GM23248 (cell line): Measurements from ENCODE around the gene CDC14A. TPM values are rescaled to one million over a fixed set of nuclear protein-coding genes. Genes with fewer than 3 reads are reported as not detected.
"Not testable (repeated sequence)": the region's sequence is repeated elsewhere in the genome, so short reads cannot be mapped to it uniquely, and the experiment has no call there.

Experiments
- DNase-seq: peaks from one replicate; pipeline ENCODE4 v3.0.0-alpha.2; 2015
- H2AFZ ChIP-seq: fragments of 200-600 bp; sonication (generic); 2 replicates; pipeline ENCODE4 v1.6.1; 2016; ENCODE audit warnings: antibody characterized with exemption
- H3F3A ChIP-seq: fragments of 200-600 bp; sonication (generic); 2 replicates; pipeline ENCODE4 v1.6.1; 2016; ENCODE audit warnings: mild to moderate bottlenecking, antibody characterized with exemption, mixed run types; ENCODE audit not compliant: insufficient read depth
- H3K27ac ChIP-seq: fragments of 200-600 bp; sonication (generic); 2 replicates; pipeline ENCODE4 v1.5.1; 2016; ENCODE audit warnings: mild to moderate bottlenecking
- H3K27me3 ChIP-seq: fragments of 200-600 bp; sonication (generic); replicated peaks from 2 replicates; pipeline ENCODE4 v1.6.1; 2016; ENCODE audit warnings: mild to moderate bottlenecking; ENCODE audit not compliant: insufficient read depth
- H3K36me3 ChIP-seq: fragments of 200-600 bp; sonication (generic); 2 replicates; pipeline ENCODE4 v1.6.1; 2016; ENCODE audit warnings: low read depth, mild to moderate bottlenecking
- H3K4me1 ChIP-seq: fragments of 200-600 bp; sonication (generic); 2 replicates; pipeline ENCODE4 v1.6.1; 2016; ENCODE audit warnings: mild to moderate bottlenecking; ENCODE audit not compliant: insufficient read depth
- H3K4me2 ChIP-seq: fragments of 200-600 bp; sonication (generic); one replicate; pipeline ENCODE4 v1.6.1; 2016; ENCODE audit warnings: mild to moderate bottlenecking; ENCODE audit not compliant: unreplicated experiment
- H3K4me3 ChIP-seq: fragments of 200-600 bp; sonication (generic); 2 replicates; pipeline ENCODE4 v1.5.1; 2016; ENCODE audit warnings: mild to moderate bottlenecking
- H3K79me2 ChIP-seq: fragments of 200-600 bp; sonication (generic); 2 replicates; pipeline ENCODE4 v1.6.1; 2016; ENCODE audit warnings: mild to moderate bottlenecking; ENCODE audit not compliant: insufficient read depth
- H3K9ac ChIP-seq: fragments of 200-600 bp; sonication (generic); 2 replicates; pipeline ENCODE4 v1.6.1; 2016; ENCODE audit warnings: mild to moderate bottlenecking
- H3K9me2 ChIP-seq: fragments of 200-600 bp; sonication (generic); 2 replicates; pipeline ENCODE4 v1.6.1; 2016; ENCODE audit warnings: mixed run types, mild to moderate bottlenecking, moderate library complexity; ENCODE audit not compliant: insufficient read depth
- H3K9me3 ChIP-seq: fragments of 200-600 bp; sonication (generic); one replicate; pipeline ENCODE4 v1.6.1; 2017; ENCODE audit warnings: low read depth
- H4K20me1 ChIP-seq: fragments of 200-600 bp; sonication (generic); 2 replicates; pipeline ENCODE4 v1.6.0; 2016; ENCODE audit not compliant: insufficient read depth
- EZH2 ChIP-seq: fragments of 200-600 bp; sonication (generic); IDR thresholded peaks from 2 replicates; pipeline ENCODE4 v1.6.1; 2018; ENCODE audit warnings: antibody characterized with exemption, mild to moderate bottlenecking; ENCODE audit not compliant: insufficient read depth, poor library complexity, severe bottlenecking
- EZH2phosphoT487 ChIP-seq: fragments of 200-600 bp; sonication (generic); IDR thresholded peaks from 2 replicates; pipeline ENCODE4 v1.6.1; 2018; ENCODE audit warnings: antibody characterized with exemption, moderate library complexity, mild to moderate bottlenecking, low read depth; ENCODE audit not compliant: insufficient read depth
- WGBS, 2 experiments: methylation state at CpG; one replicate each; pipeline ENCODE4 v1.1.6; 2015 to 2017; ENCODE audit warnings: low lambda C conversion rate in 2 of 2, low coverage in 1 of 2; ENCODE audit errors: missing lambda C conversion rate in 2 of 2; 5-methylcytosine and 5-hydroxymethylcytosine counted together
- in situ Hi-C: fragments of 300-500 bp; cut with MboI; formaldehyde crosslinking; loops from 2 replicates; pipeline ENCODE4 v1.15.0; 2020
- polyA plus RNA-seq: library from polyadenylated mRNA; unstranded; fragments of >200 nt; fragmentation: Nextera tagmentation; extraction: Ambion mirVana; gene quantifications from 2 replicates; pipeline ENCODE4 v1.2.1, GENCODE V29; 2016
- total RNA-seq: library from RNA; depleted of rRNA; stranded (reverse); fragments of >200 nt; shearing (Covaris generic); gene quantifications from 2 replicates; pipeline ENCODE4 v1.2.3, GENCODE V29; 2014

CDC14A gene
- total and polyA plus RNA-seq, 2 experiments from 2014 or later = 1.5 to 1.8 TPM

DNA sequence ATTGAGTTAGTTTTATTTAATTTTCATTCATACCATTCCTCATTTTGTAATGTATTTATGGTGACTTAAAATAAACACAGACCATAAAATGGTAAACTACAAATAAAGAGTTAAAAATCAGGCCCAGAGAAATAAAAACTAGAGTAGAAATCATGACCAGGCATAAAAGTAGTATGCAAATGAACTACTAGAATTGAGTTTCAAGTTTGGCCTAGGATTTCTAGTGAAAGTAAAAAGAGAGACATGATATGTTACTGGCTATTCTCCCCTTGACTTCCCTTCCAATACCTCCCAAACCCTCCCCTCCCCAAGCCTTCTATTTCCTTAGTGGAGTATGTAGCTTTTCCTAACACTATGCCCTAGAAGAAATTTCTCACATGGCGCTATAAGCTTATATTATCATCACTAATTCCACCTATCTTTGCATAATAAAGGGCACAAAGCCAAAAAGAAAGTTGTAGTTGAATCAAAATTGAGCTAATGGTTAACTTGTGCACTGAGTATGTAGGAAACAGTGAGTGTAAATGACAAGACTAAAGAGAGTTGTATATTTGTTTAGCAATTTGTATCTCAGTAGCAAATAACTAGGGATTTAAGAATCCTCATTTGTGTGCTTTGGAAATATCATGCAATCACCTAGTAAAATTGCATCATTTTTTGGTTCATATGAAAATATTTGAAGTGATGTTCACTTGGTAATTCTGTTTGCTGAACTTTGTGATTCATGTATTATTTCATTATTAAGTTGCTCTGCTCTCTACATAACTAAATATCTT, 29.7 kb upstream of the CDC14A start:
- no peaks in the 10 kb centered on the region for H4K20me1 ChIP-seq
- H3F3A ChIP-seq = peaks cover 14% of the 10 kb centered on the region
- H3K36me3 ChIP-seq = no peaks in the 10 kb centered on the region
- H3K4me2 ChIP-seq = no peak overlapping the region
- peaks cover 16% of the 10 kb centered on the region for H3K4me1 ChIP-seq
- no peaks in the 10 kb centered on the region for H3K9me3 ChIP-seq
- in situ Hi-C loops = no loop called here
- peak; percentile 75 for DNase-seq
- H2AFZ ChIP-seq = peak overlapping the region; percentile 78
- H3K9ac ChIP-seq = peak overlapping the region; percentile 39; the same call in 1 of the 2 replicates
- H3K27ac ChIP-seq = peak overlapping the region; percentile 69
- no peaks in the 10 kb centered on the region for H3K9me2 ChIP-seq
- TF ChIP-seq EZH2 (no peak), EZH2phosphoT487 (no peak)
- WGBS, 2 experiments = 90 to 96% methylated on average over 1 of the region's 1 CpG
- no peaks in the 10 kb centered on the region for H3K27me3 ChIP-seq
- H3K79me2 ChIP-seq = no peaks in the 10 kb centered on the region
- no peak overlapping the region for H3K4me3 ChIP-seq

DNA sequence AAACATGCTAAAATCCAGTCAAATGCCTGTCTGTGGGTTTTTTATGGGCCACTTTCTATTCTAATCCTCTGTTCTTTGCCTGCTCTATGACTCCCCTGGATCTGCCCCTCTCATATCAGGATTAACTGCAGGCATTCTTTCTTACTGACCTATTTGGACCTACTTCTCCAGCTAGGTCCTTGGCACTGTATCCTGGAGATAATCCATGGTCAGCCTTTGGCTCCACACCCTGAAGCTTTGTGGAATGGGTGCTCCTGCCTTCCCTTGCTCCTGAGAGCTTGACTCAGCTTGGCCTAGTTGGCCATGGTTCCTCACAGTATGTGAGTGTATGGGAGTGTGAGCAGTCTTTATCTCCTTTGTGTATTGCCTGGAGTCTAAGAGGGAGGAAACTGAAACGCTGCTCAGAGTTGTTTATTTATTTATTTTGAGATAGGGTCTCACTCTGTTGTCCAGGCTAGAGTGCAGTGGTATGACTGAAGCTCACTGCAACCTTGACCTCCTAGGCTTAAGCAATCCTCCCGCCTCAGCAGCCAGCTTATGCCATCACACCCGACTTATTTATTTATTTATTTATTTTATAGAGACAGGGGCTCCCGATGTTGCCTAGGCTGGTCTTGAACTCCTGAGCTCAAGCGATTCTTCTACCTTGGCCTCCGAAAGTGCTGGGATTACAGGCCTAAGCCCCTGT, 28.7 kb upstream of the CDC14A start:
- H3K4me1 ChIP-seq = peaks cover 16% of the 10 kb centered on the region
- H2AFZ ChIP-seq = peak overlapping the region; percentile 78
- H3K79me2 ChIP-seq = no peaks in the 10 kb centered on the region
- no peak overlapping the region for H3K4me3 ChIP-seq
- 83 to 86% methylated on average over 6 of the region's 6 CpGs for WGBS, 2 experiments
- peak overlapping the region; percentile 39; the same call in 1 of the 2 replicates for H3K9ac ChIP-seq
- H3F3A ChIP-seq = peaks cover 14% of the 10 kb centered on the region
- H3K9me2 ChIP-seq = no peaks in the 10 kb centered on the region
- H3K36me3 ChIP-seq = no peaks in the 10 kb centered on the region
- in situ Hi-C loops = no loop called here
- H3K27me3 ChIP-seq = no peaks in the 10 kb centered on the region
- peak overlapping the region; percentile 69 for H3K27ac ChIP-seq
- TF ChIP-seq EZH2 = no peak
- no peaks in the 10 kb centered on the region for H4K20me1 ChIP-seq
- H3K4me2 ChIP-seq = peak overlapping the region; percentile 39
- DNase-seq = peak; percentile 60
- H3K9me3 ChIP-seq = no peaks in the 10 kb centered on the region

DNA sequence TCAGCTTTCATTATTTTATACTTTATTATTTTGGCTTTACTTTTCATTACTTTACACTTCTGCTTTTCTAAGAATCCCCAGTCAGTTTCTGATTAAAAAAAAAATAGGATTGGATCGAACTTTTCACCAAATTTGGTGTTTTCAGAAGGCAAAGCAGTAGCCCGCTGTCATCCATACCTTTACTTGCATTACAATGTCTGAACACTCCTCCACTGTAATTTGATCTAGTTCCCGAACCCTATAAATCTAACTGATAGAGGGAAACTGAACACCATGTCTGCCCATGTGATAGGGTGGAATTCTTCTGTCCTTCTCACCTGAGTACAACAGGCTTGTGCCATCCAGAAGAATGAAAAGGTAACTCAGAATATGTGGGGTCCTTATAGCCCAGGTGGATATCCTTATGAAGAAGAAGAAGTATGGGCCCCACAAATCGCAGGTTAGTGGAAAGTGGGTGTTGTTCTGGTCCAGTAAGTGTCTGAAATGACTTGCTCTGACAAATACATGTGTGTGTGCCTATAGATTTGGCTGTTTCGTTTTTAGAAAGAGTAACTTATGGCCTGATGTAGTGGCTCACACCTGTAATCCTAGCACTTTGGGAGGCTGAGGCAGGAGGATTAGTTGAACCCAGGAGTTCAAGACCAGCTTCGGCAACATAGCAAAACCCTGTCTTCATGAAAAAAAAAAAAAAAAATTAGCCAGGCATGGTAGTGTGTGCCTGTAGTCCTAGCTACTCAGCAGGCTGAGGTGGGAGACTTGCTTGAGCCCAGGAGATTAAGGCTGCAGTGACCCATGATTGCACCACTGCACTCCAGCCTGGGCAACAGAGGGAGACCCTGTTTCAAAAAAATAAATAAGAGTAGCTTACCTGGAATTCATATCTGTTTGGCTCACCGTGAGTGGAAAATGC, 26.6 kb upstream of the CDC14A start:
- no peak for DNase-seq
- H2AFZ ChIP-seq = no peak overlapping the region
- H3K4me1 ChIP-seq = peaks cover 16% of the 10 kb centered on the region
- no peak overlapping the region for H3K9ac ChIP-seq
- no peak overlapping the region for H3K4me3 ChIP-seq
- no peaks in the 10 kb centered on the region for H3K9me3 ChIP-seq
- no peaks in the 10 kb centered on the region for H3K9me2 ChIP-seq
- no peaks in the 10 kb centered on the region for H3K27me3 ChIP-seq
- H3F3A ChIP-seq = peaks cover 14% of the 10 kb centered on the region
- in situ Hi-C loops = no loop called here
- TF ChIP-seq EZH2 = no peak
- TF ChIP-seq EZH2phosphoT487 = no peak
- no peaks in the 10 kb centered on the region for H3K36me3 ChIP-seq
- H3K27ac ChIP-seq = no peak overlapping the region
- 68 to 71% methylated on average over 7 of the region's 7 CpGs for WGBS, 2 experiments
- no peak overlapping the region for H3K4me2 ChIP-seq
- no peaks in the 10 kb centered on the region for H4K20me1 ChIP-seq
- no peaks in the 10 kb centered on the region for H3K79me2 ChIP-seq

DNA sequence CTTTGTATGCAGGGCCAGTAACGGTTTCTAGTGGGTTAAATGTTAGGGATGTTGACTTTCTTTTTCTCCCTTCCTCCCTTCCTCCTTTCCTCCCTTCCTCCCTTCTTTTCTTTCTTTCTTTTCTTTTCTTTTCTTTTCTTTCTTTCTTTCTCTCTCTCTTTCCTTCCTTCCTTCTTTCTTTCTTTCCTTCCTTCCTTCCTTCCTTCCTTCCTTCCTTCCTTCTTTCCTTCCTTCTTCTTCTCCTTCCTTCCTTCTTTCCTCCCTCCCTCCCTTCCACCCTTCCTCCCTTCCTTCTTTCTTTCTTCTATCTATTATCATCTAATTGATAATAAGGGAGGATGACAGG, 26.0 kb upstream of the CDC14A start:
- in situ Hi-C loops, H3K27me3 ChIP-seq: not testable (repeated sequence)

More for the DNA sequence above, 26.0 kb upstream of the CDC14A start:
- H2AFZ ChIP-seq, H4K20me1 ChIP-seq, H3K9me2 ChIP-seq, DNase-seq, H3K9me3 ChIP-seq, H3K9ac ChIP-seq, H3K4me3 ChIP-seq, H3K4me2 ChIP-seq, H3K79me2 ChIP-seq, H3K36me3 ChIP-seq, H3K27ac ChIP-seq: not testable (repeated sequence)
- H3F3A ChIP-seq = peaks cover 14% of the 10 kb centered on the region
- WGBS, 2 experiments = 91 to 93% methylated on average over 1 of the region's 1 CpG
- peaks cover 16% of the 10 kb centered on the region for H3K4me1 ChIP-seq
